Measurements from ENCODE around the gene LSM12. TPM values are rescaled to one million over a fixed set of nuclear protein-coding genes. Genes with fewer than 3 reads are reported as not detected.

The LSM12 gene
- total and polyA plus RNA-seq, 2 of the 8 experiments (the other 6 are each of a cell fraction or from before 2014, with no cell fraction given): 69.8 to 142 TPM

- WGBS, 2 experiments (ENCODE audit: extremely low coverage in 1 of 2, insufficient coverage in 1 of 2, insufficient read length in 1 of 2, insufficient replicate concordance in 2 of 2, low coverage in 1 of 2, low lambda C conversion rate in 2 of 2, missing lambda C conversion rate in 1 of 2): 87% methylated on average over 13 of the region's 13 CpGs; no CpG with 5 or more reads in 1 of the 2 experiments
- Histone ChIP-seq H4K8ac (ENCODE audit: extremely low read depth, insufficient read depth, low read length) (peak overlapping the region; percentile 48), H2BK120ac (replicated peaks; ENCODE audit: low read depth, low read length) (no peak overlapping the region), H3K14ac (ENCODE audit: insufficient read length) (no peak overlapping the region), H2AFZ (ENCODE audit: low read length) (no peak overlapping the region), H2BK12ac (ENCODE audit: low read depth, low read length) (peak overlapping the region; percentile 94; the same call in 1 of the 2 replicates), H3K9ac (replicated peaks in 1 of 4; ENCODE audit: extremely low read depth in 1 of 4, low read depth in 3 of 4, low read length in 3 of 4) (no peak overlapping the region), H4K91ac (replicated peaks; ENCODE audit: insufficient read length, low read length) (peak overlapping the region; percentile 79), H3K4me3 (ENCODE audit: extremely low read depth in 1 of 4, insufficient read depth in 2 of 4, low read depth in 3 of 4, low read length in 4 of 4) (no peak overlapping the region), H3K23me2 (ENCODE audit: low read depth, low read length) (peaks cover 2% of the 10 kb centered on the region), H3K79me2 (ENCODE audit: control insufficient read depth in 1 of 2, insufficient read depth in 2 of 2, low read length in 2 of 2) (peaks cover 0 to 6% of the 10 kb centered on the region in 2 experiments; a peak in 1 of 4 replicates), H2BK20ac (ENCODE audit: low read length) (peak overlapping the region; percentile 48; the same call in 1 of the 2 replicates), H3K79me1 (ENCODE audit: low read depth, low read length) (peaks cover 6% of the 10 kb centered on the region; the same call in 1 of the 2 replicates), H3K36me3 (ENCODE audit: control insufficient read depth in 2 of 4, insufficient read depth in 4 of 4, low read length in 3 of 4) (peaks cover 2 to 4% (median 3%) of the 10 kb centered on the region in 4 experiments; a peak in 4 of 8 replicates), H3K4me2 (ENCODE audit: insufficient read depth in 1 of 2, low read depth in 2 of 2, low read length in 2 of 2) (no peak overlapping the region), H2AK5ac (ENCODE audit: low read depth, low read length) (peak overlapping the region; percentile 86), H4K5ac (ENCODE audit: insufficient read length, low read depth, low read length) (no peak overlapping the region), H3K9me3 (ENCODE audit: insufficient read depth in 2 of 2, low read depth in 1 of 2, low read length in 1 of 2) (no peaks in the 10 kb centered on the region), H3K23ac (ENCODE audit: insufficient read length) (no peak overlapping the region), H4K20me1 (replicated peaks in 1 of 2; ENCODE audit: control insufficient read depth in 1 of 2, insufficient read depth in 2 of 2, low read length in 2 of 2) (no peaks in the 10 kb centered on the region), H2BK5ac (ENCODE audit: low read depth, low read length) (peak overlapping the region; percentile 76; the same call in 1 of the 2 replicates), H3K27me3 (replicated peaks in 1 of 4; ENCODE audit: control insufficient read depth in 3 of 4, extremely low read depth in 1 of 4, insufficient read depth in 3 of 4, low read length in 3 of 4) (no peaks in the 10 kb centered on the region), H2BK15ac (ENCODE audit: low read length) (peak overlapping the region; percentile 55; the same call in 1 of the 2 replicates), H3K18ac (ENCODE audit: extremely low read depth, low read length) (peak overlapping the region; percentile 32; the same call in 1 of the 2 replicates), H3K56ac (replicated peaks; ENCODE audit: insufficient read length, low read depth, low read length) (no peak overlapping the region), H3K4me1 (replicated peaks in 1 of 4; ENCODE audit: control insufficient read depth in 3 of 4, insufficient read depth in 4 of 4, low read length in 3 of 4) (peaks cover 1 to 11% (median 8%) of the 10 kb centered on the region in 4 experiments), H3K4ac (replicated peaks; ENCODE audit: insufficient read length, low read depth, low read length) (peak overlapping the region; percentile 3), H3K27ac (ENCODE audit: low read depth, low read length) (peak overlapping the region; percentile 52; the same call in 1 of the 2 replicates)
- DNase-seq (ENCODE audit: low read depth in 1 of 2, low spot score in 2 of 2) (no peak), FAIRE-seq (no peak)
- POLR2A ChIA-PET (ENCODE audit: partially characterized antibody): interaction anchor here (0.8 to 1.9 kb wide), 9 partner anchors 8 to 73 kb away, joined by 3 to 8 read pairs (median 3); partner anchors contain the start of genes ASB16 and LSM12
- CTCF ChIA-PET (ENCODE audit: partially characterized antibody): interaction anchor here (1.0 to 34.4 kb wide), 6 partner anchors 11 to 43 kb away, joined by 3 to 638 read pairs (median 8); partner anchors contain the start of gene HDAC5
- TF ChIP-seq CEBPB (IDR thresholded peaks at IDR 0.05; ENCODE audit: low read depth, low read length): no peak
- TF ChIP-seq HDAC2 (IDR thresholded peaks at IDR 0.05; ENCODE audit: borderline replicate concordance in 1 of 2, low read depth in 2 of 2, low read length in 2 of 2): no peak
- TF ChIP-seq TCF12 (IDR thresholded peaks at IDR 0.05; ENCODE audit: low read depth, low read length): no peak
- TF ChIP-seq NANOG (IDR thresholded peaks at IDR 0.05; ENCODE audit: insufficient read depth, low read depth, low read length, poor library complexity, severe bottlenecking): no peak
- TF ChIP-seq EGR1 (IDR thresholded peaks at IDR 0.05; ENCODE audit: borderline replicate concordance, low read depth, low read length): no peak
- no peak for TF ChIP-seq RBBP5 (IDR thresholded peaks at IDR 0.05; ENCODE audit: borderline replicate concordance, low read depth, low read length)
- TF ChIP-seq FOSL1 (IDR thresholded peaks at IDR 0.05; ENCODE audit: insufficient read depth, low read depth, low read length): no peak
- TF ChIP-seq YY1 (IDR thresholded peaks at IDR 0.05; ENCODE audit: low read depth, low read length): no peak
- TF ChIP-seq KDM4A (IDR thresholded peaks at IDR 0.05; ENCODE audit: low read depth, low read length, severe bottlenecking): no peak
- TF ChIP-seq EP300 (IDR thresholded peaks at IDR 0.05; ENCODE audit: borderline replicate concordance in 1 of 2, low read depth in 2 of 2, low read length in 2 of 2): no peak
Measured at GRCh38 chr17:44097110-44097958, 30.9 kb upstream of the LSM12 start.

All from H1 (cell line).